IMR-90 (cell line): ENCODE results near the gene ACTR5. TPM values are rescaled to one million over a fixed set of nuclear protein-coding genes. Genes with fewer than 3 reads are reported as not detected.

Experiments
- ATAC-seq: fragments of 200-7000 bp; cut with Tn5 transposase; 2 replicates; pipeline ENCODE4 v1.9.1; 2020; ENCODE audit warnings: low read depth, mild to moderate bottlenecking, moderate library complexity
- BruUV-seq: library from RNA; stranded (reverse); fragments of 400-500 nt; replicated peaks from 2 replicates; lab custom pipeline; 2021; lab: Mats Ljungman, UMichigan
- CTCF ChIA-PET: fragments of 300-600 bp; formaldehyde crosslinking; extraction: SDS; loops from one replicate; lab custom pipeline; 2021; ENCODE audit warnings: antibody characterized with exemption; lab: Yijun Ruan, JAX
- POLR2A ChIA-PET: fragments of 300-600 bp; sonication (Branson Sonifier 250); formaldehyde crosslinking; loops from one replicate; lab custom pipeline; 2022; ENCODE audit warnings: antibody characterized with exemption; ENCODE audit not compliant: unreplicated experiment; lab: Charles Lee
- DNase-seq: peaks from one replicate; pipeline ENCODE4 v3.0.0; 2013
- H2AFZ ChIP-seq: replicated peaks from 2 replicates; pipeline ENCODE3; 2013; ENCODE audit warnings: low read length, mild to moderate bottlenecking; ENCODE audit not compliant: poor library complexity
- H2AK5ac ChIP-seq: 2 replicates; pipeline ENCODE4 v1.6.1; 2013; ENCODE audit warnings: low read depth, low read length, inconsistent platforms
- H2AK9ac ChIP-seq: replicated peaks from 2 replicates; pipeline ENCODE3; 2013; ENCODE audit warnings: mild to moderate bottlenecking, low read depth, low read length, moderate library complexity; ENCODE audit not compliant: poor library complexity
- H2BK120ac ChIP-seq: 2 replicates; pipeline ENCODE4 v1.6.1; 2013; ENCODE audit warnings: low read depth, low read length, inconsistent platforms
- H2BK15ac ChIP-seq: 3 replicates; pipeline ENCODE4 v1.6.1; 2013; ENCODE audit warnings: low read depth, low read length, inconsistent platforms
- H2BK20ac ChIP-seq: 2 replicates; pipeline ENCODE4 v1.6.1; 2013; ENCODE audit warnings: low read depth, mild to moderate bottlenecking, inconsistent platforms, low read length, moderate library complexity
- H2BK5ac ChIP-seq: 2 replicates; pipeline ENCODE4 v1.6.1; 2013; ENCODE audit warnings: mild to moderate bottlenecking, low read depth, low read length, inconsistent platforms; ENCODE audit not compliant: poor library complexity, severe bottlenecking
- H3K14ac ChIP-seq: replicated peaks from 2 replicates; pipeline ENCODE4 v1.6.1; 2013; ENCODE audit warnings: low read depth, low read length, inconsistent platforms
- H3K18ac ChIP-seq: 2 replicates; pipeline ENCODE4 v1.6.1; 2013; ENCODE audit warnings: low read depth, low read length, control low read depth
- H3K23ac ChIP-seq: 2 replicates; pipeline ENCODE4 v1.6.1; 2013; ENCODE audit warnings: low read depth, low read length, inconsistent platforms
- H3K27ac ChIP-seq: 2 replicates; pipeline ENCODE4 v1.5.1; 2013; ENCODE audit warnings: mild to moderate bottlenecking, control low read depth, low read length; ENCODE audit not compliant: insufficient read depth
- H3K27me3 ChIP-seq: 2 replicates; pipeline ENCODE4 v1.6.1; 2013; ENCODE audit warnings: low read length; ENCODE audit not compliant: control insufficient read depth, insufficient read depth
- H3K36me3 ChIP-seq: 2 replicates; pipeline ENCODE4 v1.6.1; 2013; ENCODE audit warnings: low read length, mixed read lengths; ENCODE audit not compliant: control insufficient read depth, insufficient read depth
- H3K4ac ChIP-seq: 2 replicates; pipeline ENCODE4 v1.6.1; 2013; ENCODE audit warnings: low read depth, low read length, inconsistent platforms
- H3K4me1 ChIP-seq: 2 replicates; pipeline ENCODE4 v1.6.1; 2013; ENCODE audit warnings: low read length, mixed read lengths; ENCODE audit not compliant: control insufficient read depth, insufficient read depth
- H3K4me2 ChIP-seq: 2 replicates; pipeline ENCODE4 v1.6.1; 2013; ENCODE audit warnings: low read depth, mild to moderate bottlenecking, control low read depth, low read length, moderate library complexity
- H3K4me3 ChIP-seq: 2 replicates; pipeline ENCODE4 v1.5.1; 2013; ENCODE audit warnings: low read depth, mild to moderate bottlenecking, control low read depth, low read length, moderate library complexity; ENCODE audit not compliant: insufficient read depth
- H3K56ac ChIP-seq: 2 replicates; pipeline ENCODE4 v1.6.1; 2013; ENCODE audit warnings: low read length, inconsistent platforms; ENCODE audit not compliant: insufficient read depth; ENCODE audit errors: extremely low read depth
- H3K79me1 ChIP-seq, 2 experiments: 2 replicates each; pipeline ENCODE4 v1.6.1; 2013; ENCODE audit warnings: low read length in 2 of 2, inconsistent platforms in 1 of 2, low read depth in 1 of 2
- H3K9ac ChIP-seq: 2 replicates; pipeline ENCODE4 v1.6.1; 2013; ENCODE audit warnings: low read depth, low read length, control low read depth
- H3K9me1 ChIP-seq: 2 replicates; pipeline ENCODE4 v1.6.1; 2013; ENCODE audit warnings: low read length, inconsistent platforms; ENCODE audit not compliant: insufficient read depth
- H3K9me3 ChIP-seq: 2 replicates; pipeline ENCODE4 v1.6.1; 2013; ENCODE audit warnings: low read length; ENCODE audit not compliant: control insufficient read depth, insufficient read depth
- H4K20me1 ChIP-seq: 2 replicates; pipeline ENCODE4 v1.6.1; 2013; ENCODE audit warnings: low read length, inconsistent platforms; ENCODE audit not compliant: insufficient read depth
- H4K5ac ChIP-seq: 2 replicates; pipeline ENCODE4 v1.6.1; 2013; ENCODE audit warnings: mild to moderate bottlenecking, low read depth, low read length, control low read depth
- H4K8ac ChIP-seq, 2 experiments: 2 replicates each; pipeline ENCODE4 v1.6.1; 2013; ENCODE audit warnings: low read depth in 2 of 2, low read length in 2 of 2, control low read depth in 1 of 2, inconsistent platforms in 1 of 2
- H4K91ac ChIP-seq: 2 replicates; pipeline ENCODE4 v1.6.1; 2013; ENCODE audit warnings: low read depth, low read length, inconsistent platforms; ENCODE audit not compliant: insufficient read depth
- CEBPB ChIP-seq: IDR thresholded peaks from 2 replicates; pipeline ENCODE4 v1.6.1; 2012; ENCODE audit warnings: low read depth, low read length, improper control_type of control experiment
- CHD1 ChIP-seq: IDR thresholded peaks from 2 replicates; pipeline ENCODE4 v1.6.1; 2012; ENCODE audit warnings: low read depth, low read length, improper control_type of control experiment
- CTCF ChIP-seq: conservative IDR thresholded peaks from 2 replicates; pipeline ENCODE4 v1.5.1; 2012; ENCODE audit warnings: mild to moderate bottlenecking, low read depth, low read length, improper control_type of control experiment
- FOS ChIP-seq: fragments of 150-350 bp; IDR thresholded peaks from 2 replicates; pipeline ENCODE4 v1.6.1; 2016; ENCODE audit warnings: low read depth, low read length
- MAFK ChIP-seq: IDR thresholded peaks from 2 replicates; pipeline ENCODE4 v1.6.1; 2012; ENCODE audit warnings: low read depth, low read length, improper control_type of control experiment
- MAZ ChIP-seq: IDR thresholded peaks from 2 replicates; pipeline ENCODE4 v1.6.1; 2012; ENCODE audit warnings: low read depth, mild to moderate bottlenecking, low read length, improper control_type of control experiment, moderate library complexity, borderline replicate concordance
- MXI1 ChIP-seq: IDR thresholded peaks from 2 replicates; pipeline ENCODE4 v1.6.1; 2012; ENCODE audit warnings: low read depth, mild to moderate bottlenecking, low read length, moderate library complexity, borderline replicate concordance
- POLR2A ChIP-seq: IDR thresholded peaks from 2 replicates; pipeline ENCODE4 v1.6.1; 2012; ENCODE audit warnings: mild to moderate bottlenecking, low read depth, low read length
- RCOR1 ChIP-seq: IDR thresholded peaks from 2 replicates; pipeline ENCODE4 v1.6.1; 2012; ENCODE audit warnings: mild to moderate bottlenecking, low read length, improper control_type of control experiment; ENCODE audit not compliant: insufficient replicate concordance
- USF2 ChIP-seq: fragments of 150-350 bp; IDR thresholded peaks from 2 replicates; pipeline ENCODE4 v1.6.1; 2017; ENCODE audit warnings: mild to moderate bottlenecking, antibody characterized with exemption, low read length, low read depth
- WGBS, 2 experiments: methylation state at CpG; one replicate each; pipeline versions ENCODE4 v1.1.5 to v1.1.7; 2013; ENCODE audit warnings: missing lambda C conversion rate in 2 of 2; ENCODE audit not compliant: insufficient read length in 1 of 2; ENCODE audit errors: extremely low coverage in 2 of 2; 5-methylcytosine and 5-hydroxymethylcytosine counted together
- dilution Hi-C: fragments of 300-500 bp; cut with HindIII; formaldehyde crosslinking; loops from one replicate; pipeline ENCODE4 v1.14.3; 2018; ENCODE audit warnings: low sequenced_read_pairs; ENCODE audit not compliant: unreplicated experiment
- in situ Hi-C: fragments of 300-500 bp; cut with MboI; formaldehyde crosslinking; loops from 3 replicates; pipeline ENCODE4 v1.14.3; 2019; ENCODE audit warnings: low sequenced_read_pairs, inconsistent platforms, mixed read lengths
- intact Hi-C: fragments of 100-400 bp; cut with micrococcal nuclease; formaldehyde crosslinking; loops from 2 replicates; pipeline ENCODE4 v1.10.0; 2022
- polyA plus RNA-seq, 3 experiments: library from polyadenylated mRNA; depleted of rRNA; stranded (reverse); fragments of >200 nt; gene quantifications; 2 replicates each; pipeline ENCODE4 v1.2.3, GENCODE V29; 2012; ENCODE audit warnings: low replicate concordance in 1 of 3
- total RNA-seq: library from RNA; depleted of rRNA; stranded (reverse); fragments of >200 nt; gene quantifications from 2 replicates; pipeline ENCODE4 v1.2.3, GENCODE V29; 2012

ACTR5 gene
- total and polyA plus RNA-seq, 2 of the 4 experiments (the other 2 are of a cell fraction): 5.9 to 6.6 TPM

GRCh38 chr20:38700926-38701325 is 47.3 kb upstream of the ACTR5 start:
- Histone ChIP-seq H3K23ac (no peak overlapping the region), H3K9ac (no peak overlapping the region), H2BK120ac (no peak overlapping the region), H3K4me1 (no peaks in the 10 kb centered on the region), H2BK5ac (no peak overlapping the region), H3K27ac (no peak overlapping the region), H3K79me1 (no peaks in the 10 kb centered on the region), H3K18ac (no peak overlapping the region), H4K5ac (no peak overlapping the region), H3K4ac (no peak overlapping the region), H2AK5ac (no peak overlapping the region), H3K9me3 (no peaks in the 10 kb centered on the region), H3K9me1 (no peaks in the 10 kb centered on the region; the same call in 1 of the 2 replicates), H2BK15ac (no peak overlapping the region), H2AK9ac (no peak overlapping the region), H2AFZ (no peak overlapping the region), H3K4me3 (no peak overlapping the region), H3K56ac (no peak overlapping the region), H4K8ac (no peak overlapping the region), H3K4me2 (no peak overlapping the region), H3K36me3 (no peaks in the 10 kb centered on the region), H3K27me3 (peaks cover 5% of the 10 kb centered on the region), H3K14ac (no peak overlapping the region), H2BK20ac (no peak overlapping the region), H4K20me1 (no peaks in the 10 kb centered on the region), H4K91ac (no peak overlapping the region)
- no TSS peak for BruUV-seq
- ATAC-seq (no peak), DNase-seq (no peak)
- in situ Hi-C loops (no loop called here), intact Hi-C loops (no loop called here), dilution Hi-C loops (no loop called here)
- WGBS, 2 experiments: 80% methylated on average over 1 of the region's 3 CpGs; no CpG with 5 or more reads in 1 of the 2 experiments
- ChIA-PET POLR2A (no interaction called here), CTCF (no interaction called here)
- no peak for TF ChIP-seq POLR2A
- TF ChIP-seq CEBPB: no peak
- no peak for TF ChIP-seq RCOR1
- TF ChIP-seq MAZ: no peak
- TF ChIP-seq CTCF: no peak
- no peak for TF ChIP-seq MAFK
- TF ChIP-seq FOS: no peak
- no peak for TF ChIP-seq USF2
- no peak for TF ChIP-seq MXI1
- TF ChIP-seq CHD1: no peak
